Neural cell (in vitro differentiated cells): ENCODE measurements around the gene SPOP.

Source experiments
- CTCF ChIP-seq: fragments of 450-650 bp; IDR thresholded peaks from 2 replicates; pipeline ENCODE4 v1.5.1; 2014; ENCODE audit warnings: antibody characterized with exemption, mild to moderate bottlenecking, moderate library complexity; ENCODE audit not compliant: poor library complexity, severe bottlenecking
- EP300 ChIP-seq: fragments of 450-650 bp; conservative IDR thresholded peaks from 2 replicates; pipeline ENCODE4 v1.6.1; 2014; ENCODE audit warnings: antibody characterized with exemption, mild to moderate bottlenecking, moderate library complexity; ENCODE audit not compliant: poor library complexity, severe bottlenecking
- EZH2 ChIP-seq: fragments of 200-600, 300-800 bp; shearing (Covaris generic), sonication (generic); IDR thresholded peaks from 2 replicates; pipeline ENCODE4 v1.6.1; 2014; ENCODE audit warnings: antibody characterized with exemption, low read length, borderline replicate concordance, mild to moderate bottlenecking; ENCODE audit not compliant: insufficient read depth, poor library complexity, severe bottlenecking
- POLR2AphosphoS5 ChIP-seq: IDR thresholded peaks from 2 replicates; pipeline ENCODE4 v1.6.1; 2012

GRCh38 chr17:49580981-49581647, 96.8 kb downstream of the SPOP start:
- TF ChIP-seq CTCF = no peak
- TF ChIP-seq POLR2AphosphoS5 = no peak
- no peak for TF ChIP-seq EZH2
- no peak for TF ChIP-seq EP300
